Activated T-cell treated with anti-CD3 and anti-CD28 coated beads for 48 hours (primary cell): Measurements from ENCODE around the gene SLC39A11.
"Not testable (repeated sequence)": the region's sequence is repeated elsewhere in the genome, so short reads cannot be mapped to it uniquely, and the experiment has no call there.

Experiments
- DNase-seq: peaks from one replicate; pipeline ENCODE4 v3.0.0-alpha.2; 2020; ENCODE audit warnings: low read depth

SLC39A11 gene

GRCh38 chr17:72656130-72656763 is 436.2 kb downstream of the SLC39A11 start:
- no peak for DNase-seq

DNA sequence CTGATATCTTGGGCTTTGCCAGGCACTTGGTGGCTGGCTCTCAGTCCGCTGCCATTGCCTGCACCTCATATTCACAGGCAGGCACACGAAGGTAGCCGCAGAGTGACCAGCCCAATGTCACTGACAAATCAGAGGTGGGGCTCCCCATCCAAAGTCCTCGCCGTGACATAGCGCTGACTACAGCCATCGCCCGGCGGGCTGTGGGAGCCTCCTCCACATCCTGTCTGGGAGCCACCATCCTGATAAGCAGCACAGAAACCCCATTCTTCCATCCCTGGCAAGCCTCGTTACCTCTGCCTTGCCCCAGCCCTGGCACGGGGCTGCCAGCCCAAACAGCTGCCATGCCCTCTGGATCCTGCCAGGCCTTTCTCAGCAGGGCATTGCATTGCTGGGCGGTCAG is 437.8 kb downstream of the SLC39A11 start:
- no peak for DNase-seq

- no peak for DNase-seq
Measured at GRCh38 chr17:72651988-72652387, 440.5 kb downstream of the SLC39A11 start.

DNA sequence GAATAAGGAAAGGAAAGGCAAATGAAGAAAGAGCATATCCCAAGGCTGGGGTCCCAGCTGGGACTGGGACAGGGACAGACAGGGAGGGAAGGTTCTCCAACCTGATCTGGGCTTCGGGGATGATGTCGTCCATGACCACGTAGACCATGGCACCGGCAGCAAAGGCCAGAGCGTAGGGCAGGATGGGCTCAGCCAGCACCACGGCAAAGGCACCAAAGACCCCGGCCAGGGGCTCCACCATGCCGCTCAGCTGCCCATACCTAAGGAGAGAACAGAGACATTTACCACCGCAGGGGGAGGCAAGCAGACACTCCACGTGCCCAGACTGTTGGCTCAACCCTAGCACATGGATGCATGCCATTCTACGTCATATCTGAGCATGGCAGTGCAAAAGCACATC is 443.8 kb downstream of the SLC39A11 start:
- no peak for DNase-seq

GRCh38 chr17:72646176-72646575 is 446.3 kb downstream of the SLC39A11 start:
- no peak for DNase-seq

- no peak for DNase-seq
Measured at GRCh38 chr17:72644492-72644891, 448.0 kb downstream of the SLC39A11 start.

GRCh38 chr17:72643575-72644216 is 448.8 kb downstream of the SLC39A11 start:
- no peak for DNase-seq

DNA sequence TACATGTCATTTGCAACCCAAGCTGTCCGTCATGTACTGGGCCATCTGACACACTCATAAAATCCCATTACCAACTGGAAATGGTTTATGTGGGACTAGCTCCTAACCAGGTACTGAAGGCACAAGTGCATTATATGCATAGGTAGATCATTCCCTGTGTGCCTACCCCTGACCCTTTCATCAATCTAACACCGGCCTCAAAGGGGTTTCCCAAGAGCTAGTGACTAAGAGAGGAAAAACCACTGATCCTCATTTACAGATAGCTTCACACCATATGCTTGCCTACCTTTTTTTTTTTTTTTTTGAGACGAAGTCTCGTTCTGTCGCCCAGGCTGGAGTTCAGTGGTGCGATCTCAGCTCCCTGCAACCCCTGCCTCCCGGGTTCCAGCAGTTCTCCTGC is 449.8 kb downstream of the SLC39A11 start:
- no peak for DNase-seq

DNA sequence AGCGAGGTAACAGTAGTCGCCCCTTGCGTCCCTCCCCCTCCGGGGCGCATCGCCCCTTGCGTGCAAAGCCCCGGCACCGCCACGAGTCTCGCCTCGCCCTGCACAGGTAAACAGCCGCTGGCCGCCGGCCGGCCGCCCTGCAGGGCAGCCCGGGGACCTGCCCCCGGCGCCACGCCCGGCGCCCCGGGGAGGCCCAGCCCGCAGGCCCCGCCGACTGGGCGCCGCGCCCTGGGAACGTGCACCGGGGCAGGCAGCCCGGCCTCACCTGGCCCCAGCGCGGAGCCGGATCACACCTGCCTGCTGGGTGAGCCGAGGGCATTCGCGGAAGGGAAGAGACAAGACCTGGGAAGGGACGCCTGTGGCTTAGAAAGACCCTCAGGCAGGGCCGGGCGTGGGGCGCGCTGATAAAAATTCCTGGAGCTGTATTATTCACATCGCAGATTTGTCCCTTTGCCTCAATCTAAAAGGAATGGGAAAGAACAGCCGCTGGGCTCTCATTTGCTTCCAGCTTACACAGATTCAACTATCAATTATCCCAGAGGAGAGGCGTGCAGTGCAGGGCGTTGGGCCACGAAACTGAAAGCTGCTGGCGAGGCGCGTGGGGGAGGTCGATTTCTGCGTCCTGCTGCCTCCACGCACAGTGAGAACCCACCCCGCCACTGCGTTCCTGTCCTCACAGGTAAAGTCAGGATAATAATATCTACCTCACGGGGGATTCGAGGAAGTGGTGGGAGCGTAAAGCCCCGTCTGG is 451.9 kb downstream of the SLC39A11 start:
- DNase-seq: no peak

DNA sequence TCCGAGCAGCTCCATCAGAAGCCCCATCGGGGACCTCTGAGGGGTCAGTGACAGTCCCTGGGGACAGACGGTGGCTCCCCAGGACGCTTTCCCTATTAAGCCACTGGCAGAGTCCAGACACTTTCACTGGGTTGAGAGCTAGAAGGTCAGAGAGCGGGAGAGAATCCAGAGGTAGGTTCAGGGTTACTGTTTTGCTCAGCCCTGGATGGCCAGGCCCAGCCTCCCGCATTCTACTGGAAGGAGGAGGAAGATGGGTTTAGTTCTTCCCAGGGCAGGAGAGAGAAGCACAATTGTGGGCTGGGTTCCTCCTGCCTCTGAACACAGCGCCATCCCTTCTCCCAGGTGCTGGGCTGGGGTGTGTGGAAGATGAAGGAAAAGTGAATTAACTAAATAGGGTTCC is 452.8 kb downstream of the SLC39A11 start:
- no peak for DNase-seq

DNA sequence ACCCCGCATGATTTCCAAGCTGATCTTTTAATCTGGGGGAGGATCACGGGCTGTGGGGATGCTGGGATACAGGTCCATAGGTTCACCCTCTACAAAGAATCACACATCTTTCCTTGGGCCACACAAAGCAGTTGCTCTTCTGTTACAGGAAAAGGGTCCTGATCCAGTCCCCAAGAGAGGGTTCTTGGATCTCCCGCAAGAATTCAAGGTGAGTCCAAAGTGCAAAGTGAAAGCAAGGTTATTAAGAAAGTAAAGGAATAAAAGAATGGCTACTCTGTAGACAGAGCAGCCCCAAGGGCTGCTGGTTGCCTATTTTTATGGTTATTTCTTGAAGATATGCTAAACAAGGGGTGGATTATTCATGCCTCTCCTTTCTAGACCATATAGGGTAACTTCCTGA is 453.6 kb downstream of the SLC39A11 start:
- DNase-seq: not testable (repeated sequence)

- DNase-seq: no peak
Measured at GRCh38 chr17:72635034-72635635, 457.4 kb downstream of the SLC39A11 start.

DNA sequence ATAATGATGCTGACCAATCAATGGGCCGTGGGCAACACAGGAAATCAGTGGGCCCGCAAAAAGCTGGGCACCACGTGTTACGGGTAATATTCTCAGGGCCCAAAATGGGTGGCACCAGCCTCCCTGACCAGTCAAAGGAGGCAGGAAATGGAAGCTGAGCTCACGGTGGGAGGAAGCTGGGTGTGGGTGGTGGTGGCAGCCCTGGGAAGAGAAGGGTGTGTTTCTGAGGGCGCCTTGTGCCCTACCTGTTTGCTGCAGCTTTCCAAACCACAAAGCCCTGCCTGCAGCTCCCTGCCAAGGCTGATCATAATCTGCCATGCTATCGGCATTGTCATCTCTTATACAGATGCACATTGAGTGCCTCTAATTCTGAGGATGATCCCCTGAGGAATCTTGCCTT is 457.9 kb downstream of the SLC39A11 start:
- DNase-seq: no peak

- DNase-seq: no peak
Measured at GRCh38 chr17:72631949-72632684, 460.4 kb downstream of the SLC39A11 start.

GRCh38 chr17:72631568-72631948 is 460.9 kb downstream of the SLC39A11 start:
- no peak for DNase-seq

DNA sequence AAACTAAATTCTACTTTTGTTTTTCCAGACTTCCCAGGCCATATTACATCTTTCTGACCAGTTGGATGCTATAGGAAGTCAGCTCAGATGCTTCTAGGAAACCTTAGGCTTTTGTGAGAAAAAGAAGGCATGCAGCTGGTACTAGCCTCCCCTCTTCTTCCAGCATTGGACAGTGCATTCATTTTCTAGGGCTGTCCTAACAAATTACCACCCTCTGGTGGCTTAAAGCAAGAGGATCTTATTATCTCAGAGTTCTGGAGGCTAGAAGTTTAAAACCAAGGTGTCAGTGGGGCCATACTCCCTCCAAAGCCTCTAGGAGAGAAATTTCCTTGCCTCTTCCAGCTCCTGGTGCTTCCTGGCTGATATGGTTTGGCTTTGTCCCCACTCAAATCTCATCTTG is 467.8 kb downstream of the SLC39A11 start:
- DNase-seq: no peak

- DNase-seq: no peak
Measured at GRCh38 chr17:72624226-72624625, 468.3 kb downstream of the SLC39A11 start.

- no peak for DNase-seq
Measured at GRCh38 chr17:72622661-72623433, 469.6 kb downstream of the SLC39A11 start.

GRCh38 chr17:72619976-72620650 is 472.4 kb downstream of the SLC39A11 start:
- DNase-seq: no peak

DNA sequence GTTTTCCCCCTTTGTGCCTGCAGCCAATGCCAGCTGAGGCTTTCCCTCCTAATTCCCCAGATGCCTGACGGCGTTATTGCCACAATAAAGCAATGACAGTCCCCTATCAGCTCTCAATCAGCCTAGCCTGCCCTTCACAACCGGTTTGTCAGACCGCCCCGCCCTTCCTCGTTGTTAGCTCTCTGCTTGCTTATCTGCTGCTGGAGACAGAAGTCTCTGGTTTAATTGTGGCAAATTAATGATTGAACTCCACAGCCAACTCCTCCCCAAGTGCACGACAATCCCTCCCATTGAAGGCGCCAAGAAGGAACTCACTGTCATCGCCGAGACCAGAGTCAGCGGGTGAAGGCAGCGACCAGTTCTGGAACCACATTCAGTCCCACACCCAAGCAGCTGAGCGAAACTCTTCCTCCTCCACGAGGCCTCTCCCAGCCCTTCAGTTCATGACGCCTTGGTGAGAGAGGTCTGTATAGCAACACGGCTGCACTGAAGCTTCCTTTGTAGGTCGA is 474.4 kb downstream of the SLC39A11 start:
- DNase-seq: peak; percentile 5

DNA sequence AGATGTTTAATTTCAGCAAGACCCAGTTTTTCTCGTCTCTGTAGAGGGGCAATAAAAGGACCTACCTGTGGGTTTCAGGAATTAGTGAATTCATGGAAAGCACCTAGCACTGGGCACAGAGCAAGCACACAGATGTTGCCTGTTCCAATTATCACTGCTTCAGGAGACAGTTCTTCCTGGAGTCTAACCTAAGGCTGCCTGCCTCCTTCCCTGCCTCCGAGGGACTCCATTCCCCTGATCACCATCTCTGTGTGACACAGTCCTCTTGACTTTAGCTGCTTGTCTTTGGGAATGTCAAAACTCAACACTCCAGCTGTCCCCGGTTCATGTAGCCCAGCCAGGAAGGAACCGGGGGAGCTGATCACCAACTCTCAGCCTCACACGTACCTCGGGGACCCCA is 474.9 kb downstream of the SLC39A11 start:
- DNase-seq: no peak
